Lower lobe of right lung (tissue), 2 donors: Measurements from ENCODE around the gene HES6. TPM values are rescaled to one million over a fixed set of nuclear protein-coding genes. Genes with fewer than 3 reads are reported as not detected.
A peak's percentile ranks its signal among the peaks of the same experiment; 100 is the strongest.

Experiments used
- ATAC-seq, 2 donors: fragments of 200-7000 bp; cut with Tn5 transposase; one replicate each; pipeline ENCODE4 v1.9.1; 2020 to 2022; ENCODE audit warnings: mild to moderate bottlenecking in 2 of 2, moderate library complexity in 2 of 2
- DNase-seq: peaks from one replicate; pipeline ENCODE4 v3.0.0-alpha.2; 2020
- H3K27ac ChIP-seq: fragments of 200-600 bp; one replicate; pipeline ENCODE4 v1.8.0; 2022
- H3K27me3 ChIP-seq: fragments of 200-600 bp; one replicate; pipeline ENCODE4 v1.8.0; 2022; ENCODE audit warnings: low read depth
- H3K36me3 ChIP-seq: fragments of 200-600 bp; one replicate; pipeline ENCODE4 v1.8.0; 2022; ENCODE audit warnings: mild to moderate bottlenecking
- H3K4me1 ChIP-seq: fragments of 200-600 bp; one replicate; pipeline ENCODE4 v1.8.0; 2022
- H3K4me3 ChIP-seq: fragments of 200-600 bp; one replicate; pipeline ENCODE4 v1.8.0; 2022; ENCODE audit warnings: mild to moderate bottlenecking
- H3K9me3 ChIP-seq: fragments of 200-600 bp; one replicate; pipeline ENCODE4 v1.8.0; 2022
- CTCF ChIP-seq: fragments of 200-600 bp; IDR thresholded peaks from one replicate; pipeline ENCODE4 v1.8.0; 2022; ENCODE audit warnings: antibody characterized with exemption, mild to moderate bottlenecking
- intact Hi-C: fragments of 100-400 bp; cut with DNase I; formaldehyde crosslinking; loops from one replicate; pipeline ENCODE4 v1.11.0; 2022
- total RNA-seq: library from RNA; stranded (reverse); fragmentation: NEBNext Ultra II Directional; extraction: Animal tissue kit (Norgen Biotek cat#: 25700); gene quantifications from one replicate; pipeline ENCODE4 v1.2.1, GENCODE V29; 2021
- donor health status: DM: no; HTN: yes; CAD: no; lungs with severe emphysema.

The HES6 gene
- total RNA-seq, 1 donor from 2014 or later, result 6.1 TPM

- peak in 1 of 2 donors; percentile 29 for ATAC-seq
- Histone ChIP-seq H3K9me3 (no peaks in the 10 kb centered on the region), H3K36me3 (peaks cover 80% of the 10 kb centered on the region), H3K4me3 (no peak overlapping the region), H3K4me1 (peaks cover 40% of the 10 kb centered on the region), H3K27ac (peak overlapping the region; percentile 50), H3K27me3 (no peaks in the 10 kb centered on the region)
- peak; percentile 43 for DNase-seq
- TF ChIP-seq CTCF, result no peak
- intact Hi-C loops, result no loop called here
Measured at GRCh38 chr2:238264072-238264460, 24.2 kb upstream of the HES6 start.

- Histone ChIP-seq H3K4me1 (peaks cover 40% of the 10 kb centered on the region), H3K9me3 (no peaks in the 10 kb centered on the region), H3K27ac (peak overlapping the region; percentile 50), H3K27me3 (no peaks in the 10 kb centered on the region), H3K36me3 (peaks cover 80% of the 10 kb centered on the region), H3K4me3 (no peak overlapping the region)
- ATAC-seq (peak; percentile 81 to 87), DNase-seq (peak; percentile 92)
- TF ChIP-seq CTCF, result peak; percentile 84
- intact Hi-C loops, result no loop called here
Measured at GRCh38 chr2:238263204-238264071, 23.6 kb upstream of the HES6 start.

- no peaks in the 10 kb centered on the region for H3K9me3 ChIP-seq
- peaks cover 40% of the 10 kb centered on the region for H3K4me1 ChIP-seq
- intact Hi-C loops, result no loop called here
- DNase-seq (peak; percentile 38), ATAC-seq (no peak)
- H3K4me3 ChIP-seq, result no peak overlapping the region
- H3K36me3 ChIP-seq, result peaks cover 80% of the 10 kb centered on the region
- H3K27me3 ChIP-seq, result no peaks in the 10 kb centered on the region
- no peak for TF ChIP-seq CTCF
- peak overlapping the region; percentile 50 for H3K27ac ChIP-seq
Measured at GRCh38 chr2:238262496-238263122, 22.8 kb upstream of the HES6 start.

- no peak for TF ChIP-seq CTCF
- peaks cover 80% of the 10 kb centered on the region for H3K36me3 ChIP-seq
Measured at GRCh38 chr2:238261718-238262375, 22.0 kb upstream of the HES6 start.

GRCh38 chr2:238260883-238261282, 21.0 kb upstream of the HES6 start:
- H3K36me3 ChIP-seq, result peaks cover 80% of the 10 kb centered on the region
- DNase-seq, result peak; percentile 43
- ATAC-seq, result no peak

More at GRCh38 chr2:238261718-238262375, 22.0 kb upstream of the HES6 start:
- peak overlapping the region; percentile 50 for H3K27ac ChIP-seq
- intact Hi-C loops, result no loop called here
- no peak overlapping the region for H3K4me3 ChIP-seq
- H3K4me1 ChIP-seq, result peaks cover 40% of the 10 kb centered on the region
- DNase-seq, result peak; percentile 28
- ATAC-seq, result no peak
- no peaks in the 10 kb centered on the region for H3K9me3 ChIP-seq
- H3K27me3 ChIP-seq, result no peaks in the 10 kb centered on the region

More at GRCh38 chr2:238260883-238261282, 21.0 kb upstream of the HES6 start:
- intact Hi-C loops, result no loop called here
- Histone ChIP-seq H3K27me3 (no peaks in the 10 kb centered on the region), H3K4me1 (peaks cover 40% of the 10 kb centered on the region), H3K4me3 (no peak overlapping the region), H3K9me3 (no peaks in the 10 kb centered on the region), H3K27ac (no peak overlapping the region)
- no peak for TF ChIP-seq CTCF
